Neural crest cell (in vitro differentiated cells): ENCODE results near the gene ATG9A. TPM values are rescaled to one million over a fixed set of nuclear protein-coding genes. Genes with fewer than 3 reads are reported as not detected.

Experiments used
- DNase-seq: peaks from one replicate; pipeline ENCODE4 v3.0.0; 2021; ENCODE audit warnings: low read depth, mixed read lengths, low spot score
- H3K27ac Mint-ChIP-seq: one replicate; pipeline ENCODE4 v1.8.0; 2021; ENCODE audit warnings: mild to moderate bottlenecking, mixed read lengths; ENCODE audit not compliant: unreplicated experiment
- H3K27me3 Mint-ChIP-seq: 2 replicates; pipeline ENCODE4 v1.8.0; 2021; ENCODE audit warnings: low read depth, mild to moderate bottlenecking, mixed read lengths
- H3K36me3 Mint-ChIP-seq: 2 replicates; pipeline ENCODE4 v1.8.0; 2021; ENCODE audit warnings: low read depth, mild to moderate bottlenecking, mixed read lengths
- H3K4me1 Mint-ChIP-seq: 2 replicates; pipeline ENCODE4 v1.8.0; 2021; ENCODE audit warnings: mixed read lengths
- H3K4me3 Mint-ChIP-seq: one replicate; pipeline ENCODE4 v1.8.0; 2021; ENCODE audit warnings: mild to moderate bottlenecking, mixed read lengths
- H3K9me3 Mint-ChIP-seq: 2 replicates; pipeline ENCODE4 v1.8.0; 2021; ENCODE audit warnings: mixed read lengths
- CTCF ChIP-seq: fragments of 200-600 bp; sonication (generic); conservative IDR thresholded peaks from 2 replicates; pipeline ENCODE4 v1.5.0; 2021; ENCODE audit warnings: antibody characterized with exemption, mild to moderate bottlenecking
- total RNA-seq: library from RNA; stranded (reverse); gene quantifications from 2 replicates; pipeline ENCODE4 v1.2.1, GENCODE V29; 2021

Gene ATG9A
- total RNA-seq, 1 donor from 2014 or later: 42.0 TPM

- Mint-ChIP-seq H3K36me3 (no peaks in the 10 kb centered on the region), H3K4me1 (peaks cover 13% of the 10 kb centered on the region), H3K4me3 (no peak overlapping the region), H3K27me3 (no peaks in the 10 kb centered on the region), H3K27ac (no peak overlapping the region), H3K9me3 (no peaks in the 10 kb centered on the region)
- TF ChIP-seq CTCF: no peak
- no peak for DNase-seq
Observed at GRCh38 chr2:219234331-219234730, 4.9 kb upstream of the ATG9A start.

- Mint-ChIP-seq H3K4me1 (peaks cover 22% of the 10 kb centered on the region), H3K9me3 (no peaks in the 10 kb centered on the region), H3K4me3 (peak overlapping the region; percentile 100), H3K36me3 (no peaks in the 10 kb centered on the region), H3K27me3 (no peaks in the 10 kb centered on the region), H3K27ac (peak overlapping the region; percentile 93)
- TF ChIP-seq CTCF: no peak
- no peak for DNase-seq
Observed at GRCh38 chr2:219230059-219230540, 664 bp upstream of the ATG9A start.

- H3K4me1 Mint-ChIP-seq: peaks cover 22% of the 10 kb centered on the region
- H3K4me3 Mint-ChIP-seq: peak overlapping the region; percentile 73
- no peak for TF ChIP-seq CTCF
- no peaks in the 10 kb centered on the region for H3K27me3 Mint-ChIP-seq
- H3K9me3 Mint-ChIP-seq: no peaks in the 10 kb centered on the region
- no peak for DNase-seq
- H3K27ac Mint-ChIP-seq: peak overlapping the region; percentile 12
- no peaks in the 10 kb centered on the region for H3K36me3 Mint-ChIP-seq
Observed at GRCh38 chr2:219228911-219229304, 528 bp downstream of the ATG9A start.

GRCh38 chr2:219228041-219228910, 1.2 kb downstream of the ATG9A start:
- Mint-ChIP-seq H3K4me3 (peak overlapping the region; percentile 73), H3K27ac (peak overlapping the region; percentile 19), H3K36me3 (peaks cover 2% of the 10 kb centered on the region), H3K27me3 (no peaks in the 10 kb centered on the region), H3K4me1 (peaks cover 22% of the 10 kb centered on the region), H3K9me3 (no peaks in the 10 kb centered on the region)
- DNase-seq: no peak
- no peak for TF ChIP-seq CTCF

- Mint-ChIP-seq H3K9me3 (no peaks in the 10 kb centered on the region), H3K27me3 (no peaks in the 10 kb centered on the region), H3K4me1 (peaks cover 18% of the 10 kb centered on the region), H3K4me3 (peak overlapping the region; percentile 59), H3K36me3 (peaks cover 2% of the 10 kb centered on the region), H3K27ac (no peak overlapping the region)
- no peak for DNase-seq
- no peak for TF ChIP-seq CTCF
Observed at GRCh38 chr2:219225350-219225749, 4.1 kb downstream of the ATG9A start.
